Neural progenitor cell (in vitro differentiated cells): Measurements from ENCODE around the gene MRPL23. TPM values are rescaled to one million over a fixed set of nuclear protein-coding genes. Genes with fewer than 3 reads are reported as not detected.

Experiments used
- DNase-seq: peaks from one replicate; pipeline ENCODE4 v3.0.0-alpha.2; 2016; ENCODE audit warnings: low spot score
- H2AFZ ChIP-seq: fragments of 200-600 bp; sonication (generic); replicated peaks from 2 replicates; pipeline ENCODE4 v1.6.1; 2016; ENCODE audit warnings: antibody characterized with exemption
- H3F3A ChIP-seq: fragments of 200-600 bp; sonication (generic); 2 replicates; pipeline ENCODE4 v1.6.1; 2016; ENCODE audit warnings: antibody characterized with exemption, low read depth
- H3K27ac ChIP-seq: fragments of 200-600 bp; sonication (generic); 2 replicates; pipeline ENCODE4 v1.5.1; 2016; ENCODE audit warnings: mild to moderate bottlenecking
- H3K27me3 ChIP-seq: fragments of 200-600 bp; sonication (generic); 2 replicates; pipeline ENCODE4 v1.6.1; 2016; ENCODE audit warnings: mild to moderate bottlenecking, moderate library complexity
- H3K36me3 ChIP-seq: fragments of 200-600 bp; sonication (generic); 2 replicates; pipeline ENCODE4 v1.5.1; 2016
- H3K4me1 ChIP-seq: fragments of 200-600 bp; sonication (generic); 2 replicates; pipeline ENCODE4 v1.6.1; 2016; ENCODE audit warnings: mixed run types
- H3K4me2 ChIP-seq: fragments of 200-600 bp; sonication (generic); 2 replicates; pipeline ENCODE4 v1.6.1; 2016
- H3K4me3 ChIP-seq: fragments of 200-600 bp; sonication (generic); 2 replicates; pipeline ENCODE4 v1.5.1; 2016
- H3K79me2 ChIP-seq: fragments of 200-600 bp; sonication (generic); 2 replicates; pipeline ENCODE4 v1.6.1; 2016; ENCODE audit warnings: low read depth
- H3K9ac ChIP-seq: fragments of 200-600 bp; sonication (generic); 2 replicates; pipeline ENCODE4 v1.6.1; 2016
- H3K9me3 ChIP-seq: fragments of 200-600 bp; sonication (generic); 2 replicates; pipeline ENCODE4 v1.5.1; 2016; ENCODE audit warnings: low read depth
- H4K20me1 ChIP-seq: fragments of 200-600 bp; sonication (generic); 2 replicates; pipeline ENCODE4 v1.6.1; 2016; ENCODE audit warnings: low read depth
- H3K27ac Mint-ChIP-seq: 3 replicates; pipeline ENCODE4 v1.8.0; 2021; ENCODE audit warnings: mixed read lengths
- H3K27me3 Mint-ChIP-seq: 2 replicates; pipeline ENCODE4 v1.8.0; 2022; ENCODE audit warnings: low read depth, mild to moderate bottlenecking, inconsistent platforms, moderate library complexity, mixed read lengths; ENCODE audit not compliant: insufficient read depth
- H3K36me3 Mint-ChIP-seq: 3 replicates; pipeline ENCODE4 v1.8.0; 2021; ENCODE audit warnings: mixed read lengths
- H3K4me1 Mint-ChIP-seq: 3 replicates; pipeline ENCODE4 v1.8.0; 2021; ENCODE audit warnings: mixed read lengths
- H3K4me3 Mint-ChIP-seq: 3 replicates; pipeline ENCODE4 v1.8.0; 2021; ENCODE audit warnings: mild to moderate bottlenecking, moderate library complexity, mixed read lengths
- H3K9me3 Mint-ChIP-seq: 3 replicates; pipeline ENCODE4 v1.8.0; 2020; ENCODE audit warnings: mixed read lengths
- EZH2 ChIP-seq: fragments of 200-600 bp; sonication (generic); IDR thresholded peaks from 2 replicates; pipeline ENCODE4 v1.6.1; 2017; ENCODE audit warnings: antibody characterized with exemption, mild to moderate bottlenecking, moderate library complexity
- EZH2phosphoT487 ChIP-seq: fragments of 200-600 bp; sonication (generic); IDR thresholded peaks from 2 replicates; pipeline ENCODE4 v1.6.1; 2017; ENCODE audit warnings: antibody characterized with exemption
- microRNA counts: library from miRNA; unstranded; fragments of <30 nt; microRNA quantifications from one replicate; lab custom pipeline; 2016
- small RNA-seq: library from RNA; depleted of rRNA; stranded (forward); fragments of <200 nt; gene quantifications from one replicate; pipeline ENCODE3, GENCODE V24; 2015
- total RNA-seq: library from RNA; depleted of rRNA; stranded (reverse); fragments of >200 nt; gene quantifications from 2 replicates; pipeline ENCODE4 v1.2.3, GENCODE V29; 2015; ENCODE audit warnings: low replicate concordance
- TF ChIP-seq, protein P1 (sequence below): fragments of 200-600 bp; sonication (generic); IDR thresholded peaks from 2 replicates; pipeline ENCODE4 v1.5.1; 2017; ENCODE audit warnings: antibody characterized with exemption, mild to moderate bottlenecking

MRPL23 gene
- total RNA-seq, 1 donor from 2014 or later, result 43.2 TPM

DNA sequence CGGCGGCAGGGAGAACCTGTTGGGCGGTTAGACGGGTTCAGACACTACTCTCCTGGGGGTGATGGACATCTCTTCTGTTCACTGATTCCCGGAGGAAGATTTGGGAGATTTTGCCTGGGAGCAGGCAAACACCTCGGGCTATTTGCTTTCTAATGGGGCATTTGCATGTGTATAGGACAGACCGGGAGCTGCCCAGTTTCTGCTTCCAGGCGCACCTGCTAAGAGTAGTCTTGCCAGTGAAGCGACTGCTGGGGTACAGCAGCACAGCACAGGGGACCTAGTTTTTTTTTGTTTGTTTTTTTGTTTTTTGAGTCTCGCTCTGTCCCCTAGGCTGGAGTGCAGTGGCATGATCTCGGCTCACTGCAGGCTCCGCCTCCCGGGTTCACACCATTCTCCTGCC, 57.3 kb downstream of the MRPL23 start:
- Mint-ChIP-seq H3K36me3 (no peaks in the 10 kb centered on the region), H3K27me3 (no peaks in the 10 kb centered on the region), H3K4me1 (no peaks in the 10 kb centered on the region), H3K27ac (no peak overlapping the region), H3K4me3 (no peak overlapping the region), H3K9me3 (no peaks in the 10 kb centered on the region)
- DNase-seq, result no peak
- Histone ChIP-seq H3K79me2 (no peaks in the 10 kb centered on the region), H3K27me3 (no peaks in the 10 kb centered on the region), H2AFZ (no peak overlapping the region), H4K20me1 (no peaks in the 10 kb centered on the region), H3K4me2 (no peak overlapping the region), H3K4me1 (no peaks in the 10 kb centered on the region), H3K9me3 (no peaks in the 10 kb centered on the region), H3K9ac (no peak overlapping the region), H3K4me3 (no peak overlapping the region), H3K36me3 (no peaks in the 10 kb centered on the region), H3K27ac (no peak overlapping the region), H3F3A (no peaks in the 10 kb centered on the region)
- TF ChIP-seq EZH2 (no peak), EZH2phosphoT487 (no peak)
- TF ChIP-seq, protein P1, sequence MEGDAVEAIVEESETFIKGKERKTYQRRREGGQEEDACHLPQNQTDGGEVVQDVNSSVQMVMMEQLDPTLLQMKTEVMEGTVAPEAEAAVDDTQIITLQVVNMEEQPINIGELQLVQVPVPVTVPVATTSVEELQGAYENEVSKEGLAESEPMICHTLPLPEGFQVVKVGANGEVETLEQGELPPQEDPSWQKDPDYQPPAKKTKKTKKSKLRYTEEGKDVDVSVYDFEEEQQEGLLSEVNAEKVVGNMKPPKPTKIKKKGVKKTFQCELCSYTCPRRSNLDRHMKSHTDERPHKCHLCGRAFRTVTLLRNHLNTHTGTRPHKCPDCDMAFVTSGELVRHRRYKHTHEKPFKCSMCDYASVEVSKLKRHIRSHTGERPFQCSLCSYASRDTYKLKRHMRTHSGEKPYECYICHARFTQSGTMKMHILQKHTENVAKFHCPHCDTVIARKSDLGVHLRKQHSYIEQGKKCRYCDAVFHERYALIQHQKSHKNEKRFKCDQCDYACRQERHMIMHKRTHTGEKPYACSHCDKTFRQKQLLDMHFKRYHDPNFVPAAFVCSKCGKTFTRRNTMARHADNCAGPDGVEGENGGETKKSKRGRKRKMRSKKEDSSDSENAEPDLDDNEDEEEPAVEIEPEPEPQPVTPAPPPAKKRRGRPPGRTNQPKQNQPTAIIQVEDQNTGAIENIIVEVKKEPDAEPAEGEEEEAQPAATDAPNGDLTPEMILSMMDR, result no peak

MicroRNAs within 50 kb of the gene (microRNA counts, 767-probe panel; counts per million panel counts)
- 460 counts per million, percentile 90 among the panel's probes with 10 or more counts for microRNA hsa-miR-675-5p (lab: Ali Mortazavi, UCI)

Small RNAs within 50 kb of the gene (small RNA-seq; reads per million reads assigned to genes)
- gene RF01972 (not detected), gene RF01973 (not detected)

Other genes starting within 250 kb of the MRPL23 start
- 0.34 TPM in 1 of 2 replicates, not detected in the other for gene IFITM10, start 196.7 kb upstream of the MRPL23 start, total RNA-seq
- gene CTSD, start 183.4 kb upstream of the MRPL23 start, total RNA-seq, result 38.2 and 94.6 TPM in 2 replicates
- gene SYT8, start 112.3 kb upstream of the MRPL23 start, total RNA-seq, result not detected in 2 replicates
- gene TNNI2, start 108.4 kb upstream of the MRPL23 start, total RNA-seq, result 1.2 and 2.6 TPM in 2 replicates
- not detected in 2 replicates for gene LSP1, start 94.2 kb upstream of the MRPL23 start, total RNA-seq
- not detected in 2 replicates for gene PRR33, start 55.4 kb upstream of the MRPL23 start, total RNA-seq
- 0.40 and 0.92 TPM in 2 replicates for gene TNNT3, start 27.6 kb upstream of the MRPL23 start, total RNA-seq
- gene H19, start 50.5 kb downstream of the MRPL23 start, total RNA-seq, result not detected in 2 replicates
- 0.45 and 3.3 TPM in 2 replicates for gene IGF2, start 192.1 kb downstream of the MRPL23 start, total RNA-seq
- gene INS, start 213.9 kb downstream of the MRPL23 start, total RNA-seq, result not detected in 2 replicates
- 2.0 and 6.2 TPM in 2 replicates for gene TH, start 224.5 kb downstream of the MRPL23 start, total RNA-seq